ENCODE data around the gene RIMS1. TPM values are rescaled to one million over a fixed set of nuclear protein-coding genes. Genes with fewer than 3 reads are reported as not detected.
"Not testable (repeated sequence)": the region's sequence is repeated elsewhere in the genome, so short reads cannot be mapped to it uniquely, and the experiment has no call there.

Gene RIMS1
- total RNA-seq, 1 donor from 2014 or later = 1.2 TPM

GRCh38 chr6:72287801-72288200, 401.5 kb downstream of the RIMS1 start:
- DNase-seq (ENCODE audit: low spot score) = no peak
- intact Hi-C loops (cut with DNase I) = no loop called here

- intact Hi-C loops (cut with DNase I) = no loop called here
Measured at GRCh38 chr6:72288592-72288991, 402.2 kb downstream of the RIMS1 start.

GRCh38 chr6:72290620-72291019, 404.3 kb downstream of the RIMS1 start:
- DNase-seq (ENCODE audit: low spot score) = no peak
- intact Hi-C loops (cut with DNase I) = no loop called here

More at GRCh38 chr6:72288592-72288991, 402.2 kb downstream of the RIMS1 start:
- no peak for DNase-seq (ENCODE audit: low spot score)

DNA sequence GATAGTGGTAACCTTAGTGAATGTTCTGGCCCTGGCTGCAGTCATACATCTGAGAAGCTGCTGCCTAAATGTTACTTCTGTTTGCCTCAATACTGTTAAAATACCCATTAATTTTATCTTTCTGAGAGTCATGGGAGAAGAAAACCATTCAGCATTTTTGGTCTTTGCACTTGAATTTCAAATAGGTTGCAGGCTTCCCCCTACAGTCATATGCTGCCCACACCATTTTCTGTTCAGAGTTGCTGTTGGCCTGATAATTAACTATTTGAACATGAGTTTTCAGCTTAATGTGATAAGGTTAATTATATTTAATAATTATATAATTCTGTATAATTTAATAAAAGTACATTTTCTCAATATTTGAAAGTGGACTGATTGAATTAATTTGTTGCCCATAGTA, 410.0 kb downstream of the RIMS1 start:
- intact Hi-C loops (cut with DNase I) = no loop called here
- DNase-seq (ENCODE audit: low spot score) = no peak

DNA sequence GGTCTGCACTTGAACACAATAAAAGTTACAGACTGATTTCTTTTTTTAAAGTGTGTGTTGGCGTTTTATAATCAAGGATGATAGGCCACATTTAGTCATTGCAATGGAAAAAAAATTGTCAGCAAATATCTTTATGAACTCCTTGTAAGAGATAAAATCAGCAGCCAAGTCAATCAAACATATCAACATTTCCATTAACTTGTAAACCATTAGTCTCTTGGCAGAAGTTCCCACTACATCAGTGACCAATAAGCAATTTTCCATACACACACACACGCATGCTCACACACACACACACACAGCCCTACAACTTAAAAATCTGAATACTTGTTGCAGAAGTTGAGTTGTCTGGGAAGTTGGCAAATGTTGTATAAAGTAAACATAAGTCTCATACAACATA, 419.6 kb downstream of the RIMS1 start:
- intact Hi-C loops (cut with DNase I) = no loop called here
- DNase-seq (ENCODE audit: low spot score) = no peak

DNA sequence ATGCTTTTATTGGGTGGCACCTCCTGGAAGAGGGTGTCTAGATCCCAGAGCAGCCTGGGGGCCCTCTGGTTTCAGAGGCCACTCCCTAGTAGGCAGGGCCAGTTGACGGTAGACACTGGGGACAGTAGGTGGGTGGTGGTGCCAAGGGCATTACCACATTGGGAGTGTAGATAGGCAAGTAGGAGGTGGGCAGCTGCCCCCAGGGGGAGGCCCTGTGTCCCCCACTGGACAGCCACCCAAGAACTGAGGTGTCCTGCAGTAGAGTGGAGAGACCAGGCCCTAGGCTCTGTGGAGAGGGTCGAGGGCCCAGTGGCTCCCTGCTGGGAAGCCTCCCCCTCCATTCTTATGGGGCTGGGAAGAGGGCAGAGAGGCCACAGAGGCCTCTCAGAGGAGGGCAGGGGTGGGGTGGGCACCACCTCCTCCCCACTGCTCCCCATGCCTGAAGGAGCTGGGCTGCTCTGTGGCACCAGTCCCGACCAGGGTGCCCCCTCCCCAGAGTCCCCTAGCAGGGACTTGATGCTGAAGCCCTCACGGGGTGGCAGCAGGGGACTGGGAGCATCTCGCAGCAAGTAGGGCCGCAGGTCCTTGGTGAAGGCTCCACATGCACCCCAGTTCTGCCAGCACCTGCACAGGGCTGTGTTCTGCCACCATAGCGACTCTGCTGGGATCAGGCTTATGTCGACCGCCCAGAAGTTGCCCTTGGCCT, 430.5 kb downstream of the RIMS1 start:
- intact Hi-C loops (cut with DNase I) = no loop called here
- DNase-seq (ENCODE audit: low spot score) = no peak

- DNase-seq (ENCODE audit: low spot score) = no peak
- intact Hi-C loops (cut with DNase I) = no loop called here
Measured at GRCh38 chr6:72321788-72322187, 435.4 kb downstream of the RIMS1 start.

GRCh38 chr6:72322771-72323170, 436.4 kb downstream of the RIMS1 start:
- intact Hi-C loops (cut with DNase I) = no loop called here
- DNase-seq (ENCODE audit: low spot score) = no peak

DNA sequence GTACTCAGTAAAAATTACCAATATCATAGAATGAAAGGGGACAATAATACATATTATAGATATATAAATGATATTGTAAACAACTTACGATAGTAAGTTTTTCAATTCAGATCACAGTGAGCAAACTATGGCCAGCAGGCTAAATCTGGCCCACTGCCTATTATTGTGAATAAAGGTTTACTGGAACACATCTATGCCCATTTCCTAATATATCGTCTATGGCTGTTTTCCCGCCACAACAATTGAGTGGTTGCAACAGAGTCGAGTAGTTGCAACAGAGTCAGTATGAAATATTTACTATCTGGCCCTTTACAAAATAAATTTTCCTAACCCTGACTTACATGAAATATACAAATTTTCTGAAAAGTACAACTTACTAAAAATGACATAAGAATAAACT, 438.2 kb downstream of the RIMS1 start:
- DNase-seq (ENCODE audit: low spot score) = no peak
- intact Hi-C loops (cut with DNase I) = no loop called here

GRCh38 chr6:72328775-72329174, 442.4 kb downstream of the RIMS1 start:
- intact Hi-C loops (cut with DNase I) = no loop called here
- DNase-seq (ENCODE audit: low spot score) = no peak

DNA sequence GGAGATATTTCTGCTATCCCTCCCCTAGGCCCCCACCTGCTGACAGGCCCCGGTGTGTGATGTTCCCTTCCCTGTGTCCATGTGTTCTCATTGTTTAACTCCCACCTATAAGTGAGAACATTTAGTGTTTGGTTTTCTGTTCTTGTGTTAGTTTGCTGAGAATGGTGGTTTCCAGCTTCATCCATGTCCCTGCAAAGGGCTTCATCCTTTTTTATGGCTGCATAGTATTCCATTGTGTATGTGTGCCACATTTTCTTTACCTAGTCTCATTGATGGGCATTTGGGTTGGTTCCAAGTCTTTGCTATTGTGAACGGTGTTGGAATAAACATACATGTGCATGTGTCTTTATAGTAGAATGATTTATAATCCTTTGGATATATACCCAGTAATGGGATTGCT, 448.9 kb downstream of the RIMS1 start:
- DNase-seq (ENCODE audit: low spot score); intact Hi-C loops (cut with DNase I): not testable (repeated sequence)

DNA sequence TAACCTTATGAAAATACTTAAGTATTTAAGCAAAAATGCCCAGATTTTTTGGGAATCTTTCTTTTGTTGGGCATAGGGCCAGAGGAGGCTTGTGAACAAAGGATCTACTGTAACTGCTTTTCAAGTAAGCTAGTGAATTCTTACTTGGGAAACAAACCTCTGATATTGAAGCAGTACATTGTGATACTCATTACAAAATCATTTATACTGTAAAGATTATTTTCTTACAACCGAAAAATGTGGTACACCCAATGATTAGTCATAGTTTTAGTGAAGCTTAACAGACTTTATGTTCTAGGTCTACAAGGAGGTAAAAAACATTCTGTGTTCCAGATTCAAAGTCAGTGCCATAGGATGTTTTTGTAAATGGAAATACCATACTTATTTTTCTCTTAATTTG, 462.6 kb downstream of the RIMS1 start:
- no peak for DNase-seq (ENCODE audit: low spot score)
- intact Hi-C loops (cut with DNase I) = no loop called here

DNA sequence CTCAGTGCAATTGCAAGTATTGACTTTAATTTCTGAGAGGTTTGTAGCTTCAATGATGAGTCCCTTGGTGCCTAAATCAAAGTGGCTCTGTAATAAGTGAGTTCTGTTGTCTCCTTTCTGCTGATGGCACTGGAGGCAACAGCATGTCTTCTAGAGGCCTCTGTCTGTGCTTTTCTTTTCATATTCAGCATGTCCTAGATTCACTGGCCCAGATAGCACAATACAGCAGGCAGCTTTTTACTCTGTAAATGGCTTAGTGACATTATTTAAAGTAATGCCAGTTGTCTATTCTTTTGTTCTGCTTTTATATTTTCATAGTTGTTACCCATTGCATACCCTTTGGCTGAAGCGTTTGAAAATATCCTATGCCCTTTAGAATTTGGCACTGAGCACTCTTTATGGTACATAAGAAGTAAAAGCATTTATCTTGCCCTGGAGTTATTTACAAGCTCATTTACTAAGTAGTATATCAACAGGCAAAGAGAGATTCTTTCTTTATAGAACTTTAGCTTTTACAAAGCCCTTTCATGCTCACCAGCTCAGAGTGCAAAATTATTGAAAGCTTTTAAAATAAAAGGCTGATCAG, 464.0 kb downstream of the RIMS1 start:
- intact Hi-C loops (cut with DNase I) = no loop called here
- DNase-seq (ENCODE audit: low spot score) = no peak

- DNase-seq (ENCODE audit: low spot score) = no peak
- intact Hi-C loops (cut with DNase I) = no loop called here
Measured at GRCh38 chr6:72363844-72364740, 477.7 kb downstream of the RIMS1 start.

DNA sequence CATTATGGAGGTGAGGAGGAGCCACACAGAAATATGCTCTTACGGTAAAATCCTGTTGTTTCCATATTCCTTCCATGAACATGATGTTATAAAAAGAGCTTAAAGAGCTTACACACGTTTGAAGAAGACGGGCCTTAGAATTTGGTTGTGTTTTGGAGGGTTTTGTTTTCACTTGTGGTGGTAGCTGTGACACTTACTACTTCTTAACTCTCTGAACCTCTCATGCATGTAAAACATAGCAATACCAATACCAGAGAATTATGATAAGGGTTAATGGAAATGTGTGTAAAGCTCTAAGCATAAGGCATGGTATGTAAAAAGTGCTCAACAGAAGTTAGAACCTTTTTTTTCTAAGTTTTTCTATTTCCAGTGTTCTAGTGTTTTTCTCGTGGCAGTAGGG, 479.4 kb downstream of the RIMS1 start:
- intact Hi-C loops (cut with DNase I) = no loop called here
- DNase-seq (ENCODE audit: low spot score) = no peak

- DNase-seq (ENCODE audit: low spot score) = no peak
- intact Hi-C loops (cut with DNase I) = no loop called here
Measured at GRCh38 chr6:72367439-72367838, 481.1 kb downstream of the RIMS1 start.

DNA sequence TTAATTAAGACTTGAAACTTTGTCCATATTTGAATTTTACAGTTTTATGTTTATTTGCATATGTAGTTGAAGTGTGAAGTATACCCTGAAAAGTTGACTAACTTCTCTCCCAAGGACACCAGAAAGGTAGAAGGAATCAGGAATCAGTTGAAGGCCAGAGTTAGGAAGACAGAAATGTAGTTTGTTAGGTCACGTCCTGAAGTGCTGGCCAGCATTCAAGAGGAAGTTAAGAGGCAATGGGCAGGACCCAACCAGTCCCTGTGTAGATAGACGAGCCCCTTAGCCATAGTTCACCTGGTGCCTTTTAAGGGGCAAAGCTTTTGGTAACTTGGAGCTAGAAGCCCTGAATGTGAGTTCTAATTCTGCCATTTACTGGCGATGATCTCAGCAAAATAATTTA, 485.1 kb downstream of the RIMS1 start:
- no peak for DNase-seq (ENCODE audit: low spot score)
- intact Hi-C loops (cut with DNase I) = no loop called here

- intact Hi-C loops (cut with DNase I) = no loop called here
- no peak for DNase-seq (ENCODE audit: low spot score)
Measured at GRCh38 chr6:72374172-72374571, 487.8 kb downstream of the RIMS1 start.

DNA sequence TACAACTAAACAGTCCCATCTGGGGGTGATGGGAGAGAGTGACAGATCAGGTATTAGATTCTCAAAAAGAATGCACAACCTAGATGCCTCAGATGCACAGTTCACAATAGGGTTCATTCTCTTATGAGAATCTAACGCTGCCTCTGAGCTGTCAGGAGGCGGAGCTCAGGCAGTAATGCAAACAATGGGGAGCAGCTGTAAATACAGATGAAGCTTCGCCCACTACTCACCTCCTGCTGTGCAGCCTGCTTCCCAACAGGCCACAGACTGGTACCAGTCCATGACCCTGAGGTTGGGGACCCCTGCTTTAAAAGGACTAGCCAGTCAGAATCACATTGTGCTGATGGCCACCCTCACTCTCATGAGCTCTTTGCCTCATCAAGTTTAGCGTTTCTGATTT, 488.5 kb downstream of the RIMS1 start:
- DNase-seq (ENCODE audit: low spot score) = no peak
- intact Hi-C loops (cut with DNase I) = no loop called here

DNA sequence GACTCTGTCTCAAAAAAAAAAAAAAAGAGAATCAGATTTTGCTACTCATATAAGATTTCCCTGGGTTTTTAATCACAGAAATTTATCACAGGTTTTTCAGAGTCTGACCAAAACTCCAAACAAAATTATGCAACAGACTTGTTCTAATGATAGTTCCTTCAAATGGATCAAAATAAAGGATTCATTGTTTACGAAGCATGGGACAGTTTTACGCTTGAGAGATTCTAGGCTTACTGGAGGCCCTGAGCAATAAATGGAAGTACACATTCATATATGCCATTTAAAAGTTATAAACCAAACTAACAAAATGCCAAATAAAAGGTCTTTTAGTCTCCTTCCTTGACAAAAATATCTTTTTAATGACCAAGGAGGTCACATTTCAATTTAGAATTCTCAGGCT, 490.4 kb downstream of the RIMS1 start:
- no peak for DNase-seq (ENCODE audit: low spot score)
- intact Hi-C loops (cut with DNase I) = no loop called here

DNA sequence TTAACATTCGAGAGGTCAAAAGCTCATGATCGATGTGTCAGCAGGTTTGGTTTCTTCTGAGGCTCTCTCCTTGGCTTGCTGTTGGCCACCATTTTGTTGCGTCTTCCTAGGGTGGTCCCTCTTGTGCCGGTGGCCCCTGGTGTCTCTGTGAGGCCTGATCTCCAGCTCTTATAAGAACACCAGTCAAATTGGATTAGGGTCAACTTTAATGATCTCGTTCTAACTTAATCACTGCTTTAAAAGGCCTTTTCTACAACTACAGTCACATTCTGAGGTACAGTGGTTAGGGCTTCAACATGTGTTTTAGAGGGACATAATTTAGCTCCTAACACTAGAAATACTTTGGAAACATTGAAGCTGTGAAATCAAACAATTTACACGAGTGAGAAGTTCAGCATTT, 494.7 kb downstream of the RIMS1 start:
- intact Hi-C loops (cut with DNase I) = no loop called here
- no peak for DNase-seq (ENCODE audit: low spot score)

Measured in cardiac septum (tissue), 1 donor.